Osteoblast (primary cell): ENCODE results near the gene KRT82. TPM values are rescaled to one million over a fixed set of nuclear protein-coding genes. Genes with fewer than 3 reads are reported as not detected.

ENCODE experiments used
- DNase-seq: peaks from one replicate; pipeline ENCODE4 v3.0.0; 2011; ENCODE audit warnings: low spot score, mixed read lengths; ENCODE audit not compliant: insufficient read length; ENCODE audit errors: missing footprints
- H2AFZ ChIP-seq: 2 replicates; pipeline ENCODE4 v1.6.0; 2011; ENCODE audit warnings: mild to moderate bottlenecking, low read length
- H3K27ac ChIP-seq: 2 replicates; pipeline ENCODE4 v1.5.1; 2011; ENCODE audit warnings: mild to moderate bottlenecking, low read depth, low read length, moderate library complexity
- H3K27me3 ChIP-seq: 2 replicates; pipeline ENCODE4 v1.6.0; 2012; ENCODE audit warnings: mild to moderate bottlenecking, control low read depth, inconsistent platforms, low read length, moderate library complexity; ENCODE audit not compliant: insufficient read depth
- H3K36me3 ChIP-seq: 2 replicates; pipeline ENCODE4 v1.5.1; 2011; ENCODE audit warnings: mild to moderate bottlenecking, low read length, control low read depth, moderate library complexity; ENCODE audit not compliant: insufficient read depth
- H3K4me1 ChIP-seq: 2 replicates; pipeline ENCODE4 v1.5.1; 2011; ENCODE audit warnings: mild to moderate bottlenecking, low read length, control low read depth, moderate library complexity; ENCODE audit not compliant: insufficient read depth
- H3K4me2 ChIP-seq: 2 replicates; pipeline ENCODE4 v1.6.0; 2011; ENCODE audit warnings: mild to moderate bottlenecking, low read length; ENCODE audit not compliant: insufficient read depth
- H3K4me3 ChIP-seq: fragments of 200-600 bp; sonication (generic); 3 replicates; pipeline ENCODE4 v1.5.1; 2012; ENCODE audit warnings: mild to moderate bottlenecking, low read length, inconsistent platforms; ENCODE audit not compliant: insufficient read depth
- H3K79me2 ChIP-seq: 2 replicates; pipeline ENCODE4 v1.6.0; 2012; ENCODE audit warnings: mild to moderate bottlenecking, low read length, control low read depth, inconsistent platforms; ENCODE audit not compliant: insufficient read depth
- H3K9me3 ChIP-seq: 2 replicates; pipeline ENCODE4 v1.5.1; 2011; ENCODE audit warnings: low read depth, low read length, control low read depth
- H4K20me1 ChIP-seq: 2 replicates; pipeline ENCODE4 v1.6.0; 2012; ENCODE audit warnings: mild to moderate bottlenecking, low read length, control low read depth; ENCODE audit not compliant: insufficient read depth
- total RNA-seq: library from RNA; depleted of rRNA; stranded (reverse); fragments of >200 nt; gene quantifications from 2 replicates; pipeline ENCODE4 v1.2.3, GENCODE V29; 2012
- TF ChIP-seq, protein P1 (sequence below): IDR thresholded peaks from 2 replicates; pipeline ENCODE4 v1.5.1; 2011; ENCODE audit warnings: mild to moderate bottlenecking, low read depth, low read length, moderate library complexity; ENCODE audit errors: extremely low read depth

KRT82 gene
- total RNA-seq, 1 donor: not detected

DNA sequence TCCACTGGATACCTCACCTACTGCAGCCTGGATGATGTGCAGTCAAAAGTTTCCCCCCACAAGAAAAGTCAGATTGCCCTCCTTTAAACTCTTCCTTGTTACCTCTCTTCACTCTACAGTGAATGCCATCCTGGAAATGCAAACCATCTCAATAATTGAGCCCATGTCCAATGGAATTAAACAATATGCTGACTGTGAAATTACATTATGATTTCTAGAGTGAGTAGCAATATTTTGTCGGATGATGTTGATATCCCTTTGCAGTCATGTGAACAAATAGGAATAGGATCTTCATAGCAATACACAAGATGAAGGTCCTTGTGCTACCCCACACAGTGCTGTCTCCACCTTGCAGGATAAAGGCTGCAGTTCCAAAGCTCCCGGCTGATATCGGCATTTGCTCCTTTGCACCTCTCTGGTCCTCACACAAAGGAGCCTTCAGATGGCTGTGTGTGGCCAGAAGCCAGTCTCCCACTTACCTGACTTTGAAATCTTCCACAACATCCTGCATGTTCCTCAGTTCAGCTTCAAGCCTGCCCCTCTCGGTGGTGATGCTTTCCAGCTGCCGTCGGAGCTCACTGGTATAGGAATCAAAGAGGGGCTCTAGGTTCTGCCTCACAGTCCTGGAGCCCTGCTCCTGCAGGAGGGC lies 26.5 kb upstream of the KRT82 start:
- Histone ChIP-seq H3K79me2 (no peaks in the 10 kb centered on the region), H3K27ac (no peak overlapping the region), H3K4me3 (no peak overlapping the region), H3K9me3 (no peaks in the 10 kb centered on the region), H3K36me3 (no peaks in the 10 kb centered on the region), H2AFZ (no peak overlapping the region), H3K27me3 (peaks cover 53% of the 10 kb centered on the region), H3K4me2 (no peak overlapping the region), H4K20me1 (no peaks in the 10 kb centered on the region), H3K4me1 (peaks cover 5% of the 10 kb centered on the region)
- DNase-seq: no peak
- TF ChIP-seq, protein P1, sequence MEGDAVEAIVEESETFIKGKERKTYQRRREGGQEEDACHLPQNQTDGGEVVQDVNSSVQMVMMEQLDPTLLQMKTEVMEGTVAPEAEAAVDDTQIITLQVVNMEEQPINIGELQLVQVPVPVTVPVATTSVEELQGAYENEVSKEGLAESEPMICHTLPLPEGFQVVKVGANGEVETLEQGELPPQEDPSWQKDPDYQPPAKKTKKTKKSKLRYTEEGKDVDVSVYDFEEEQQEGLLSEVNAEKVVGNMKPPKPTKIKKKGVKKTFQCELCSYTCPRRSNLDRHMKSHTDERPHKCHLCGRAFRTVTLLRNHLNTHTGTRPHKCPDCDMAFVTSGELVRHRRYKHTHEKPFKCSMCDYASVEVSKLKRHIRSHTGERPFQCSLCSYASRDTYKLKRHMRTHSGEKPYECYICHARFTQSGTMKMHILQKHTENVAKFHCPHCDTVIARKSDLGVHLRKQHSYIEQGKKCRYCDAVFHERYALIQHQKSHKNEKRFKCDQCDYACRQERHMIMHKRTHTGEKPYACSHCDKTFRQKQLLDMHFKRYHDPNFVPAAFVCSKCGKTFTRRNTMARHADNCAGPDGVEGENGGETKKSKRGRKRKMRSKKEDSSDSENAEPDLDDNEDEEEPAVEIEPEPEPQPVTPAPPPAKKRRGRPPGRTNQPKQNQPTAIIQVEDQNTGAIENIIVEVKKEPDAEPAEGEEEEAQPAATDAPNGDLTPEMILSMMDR: no peak

DNA sequence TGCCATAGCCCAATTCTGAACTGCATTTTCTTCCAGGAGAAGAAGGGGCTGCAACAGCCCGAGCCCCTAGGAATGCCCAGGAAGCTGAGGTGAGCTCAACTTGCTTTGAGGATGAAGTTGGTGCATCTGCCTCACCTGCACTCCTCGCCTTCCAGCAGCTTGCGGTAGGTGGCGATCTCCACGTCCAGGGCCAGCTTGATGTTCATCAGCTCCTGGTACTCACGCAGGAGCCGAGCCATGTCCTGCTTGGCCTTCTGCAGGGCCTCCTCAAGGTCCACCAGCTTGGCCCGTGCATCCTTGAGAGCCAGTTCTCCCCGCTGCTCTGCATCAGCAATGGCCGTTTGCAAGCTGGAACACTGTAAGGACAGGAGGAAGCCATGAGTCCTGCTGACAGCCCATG lies 22.0 kb upstream of the KRT82 start:
- H3K4me3 ChIP-seq: no peak overlapping the region
- peaks cover 3% of the 10 kb centered on the region for H3K4me1 ChIP-seq
- no peaks in the 10 kb centered on the region for H3K79me2 ChIP-seq
- no peak overlapping the region for H3K4me2 ChIP-seq
- peaks cover 56% of the 10 kb centered on the region for H3K27me3 ChIP-seq
- no peaks in the 10 kb centered on the region for H3K36me3 ChIP-seq
- no peak overlapping the region for H3K27ac ChIP-seq
- H2AFZ ChIP-seq: no peak overlapping the region
- DNase-seq: no peak
- no peaks in the 10 kb centered on the region for H3K9me3 ChIP-seq
- no peaks in the 10 kb centered on the region for H4K20me1 ChIP-seq
- TF ChIP-seq, protein P1: no peak

DNA sequence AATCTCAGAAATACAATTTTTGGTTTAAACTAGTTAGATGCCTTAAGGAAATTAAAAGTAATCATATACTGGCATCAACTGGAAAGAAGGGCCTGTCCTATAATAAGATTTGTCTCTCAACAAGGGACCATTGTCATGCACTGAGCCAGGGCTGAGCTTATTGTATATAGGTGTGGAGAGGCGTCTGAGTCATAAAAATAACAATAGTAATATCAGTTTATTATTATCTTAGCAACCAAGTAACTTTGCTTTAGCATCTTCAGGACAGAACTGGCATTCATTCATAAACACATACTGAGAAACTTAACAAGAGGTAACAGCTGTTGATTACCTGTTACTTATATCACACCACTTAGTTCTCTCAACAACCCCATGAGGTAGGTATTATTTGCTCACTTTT lies 20.9 kb upstream of the KRT82 start:
- no peaks in the 10 kb centered on the region for H3K36me3 ChIP-seq
- peaks cover 46% of the 10 kb centered on the region for H3K27me3 ChIP-seq
- H3K4me3 ChIP-seq: no peak overlapping the region
- H4K20me1 ChIP-seq: no peaks in the 10 kb centered on the region
- H2AFZ ChIP-seq: no peak overlapping the region
- H3K27ac ChIP-seq: no peak overlapping the region
- H3K4me1 ChIP-seq: peaks cover 3% of the 10 kb centered on the region
- no peak for DNase-seq
- H3K9me3 ChIP-seq: no peaks in the 10 kb centered on the region
- H3K4me2 ChIP-seq: no peak overlapping the region
- no peaks in the 10 kb centered on the region for H3K79me2 ChIP-seq
- TF ChIP-seq, protein P1: no peak

DNA sequence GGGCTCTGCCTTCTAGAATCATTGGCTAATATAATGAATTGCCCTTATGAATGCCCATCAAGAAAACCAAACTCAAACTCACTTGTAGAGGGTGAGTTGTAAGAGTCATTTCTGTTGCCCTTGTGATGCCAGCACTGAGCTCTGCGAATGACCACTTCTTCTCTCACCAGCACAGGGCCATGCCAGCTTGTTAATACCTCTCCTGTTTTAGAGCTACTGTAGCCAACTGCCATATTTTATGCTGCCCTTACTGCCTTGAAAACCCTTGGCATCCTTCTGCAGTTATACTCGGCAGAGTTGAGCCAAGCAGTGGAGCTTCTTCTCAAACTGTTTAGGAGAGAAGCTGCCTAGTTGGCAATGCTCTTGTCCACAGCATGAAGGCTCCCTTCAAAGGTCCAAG lies 19.9 kb upstream of the KRT82 start:
- Histone ChIP-seq H3K4me3 (no peak overlapping the region), H3K79me2 (no peaks in the 10 kb centered on the region), H3K4me1 (peaks cover 3% of the 10 kb centered on the region), H3K4me2 (no peak overlapping the region), H3K9me3 (no peaks in the 10 kb centered on the region), H2AFZ (no peak overlapping the region), H3K27ac (no peak overlapping the region), H3K36me3 (no peaks in the 10 kb centered on the region), H4K20me1 (no peaks in the 10 kb centered on the region), H3K27me3 (peaks cover 43% of the 10 kb centered on the region)
- DNase-seq: no peak
- TF ChIP-seq, protein P1: no peak
